Hippocampal formation (tissue), 2 donors: ENCODE measurements around the gene PNMA8C.

Source experiments
- DNase-seq, 2 donors: peaks; one replicate each; lab custom pipeline; 2025; lab: John Stamatoyannopoulos, UW

PNMA8C gene

DNA sequence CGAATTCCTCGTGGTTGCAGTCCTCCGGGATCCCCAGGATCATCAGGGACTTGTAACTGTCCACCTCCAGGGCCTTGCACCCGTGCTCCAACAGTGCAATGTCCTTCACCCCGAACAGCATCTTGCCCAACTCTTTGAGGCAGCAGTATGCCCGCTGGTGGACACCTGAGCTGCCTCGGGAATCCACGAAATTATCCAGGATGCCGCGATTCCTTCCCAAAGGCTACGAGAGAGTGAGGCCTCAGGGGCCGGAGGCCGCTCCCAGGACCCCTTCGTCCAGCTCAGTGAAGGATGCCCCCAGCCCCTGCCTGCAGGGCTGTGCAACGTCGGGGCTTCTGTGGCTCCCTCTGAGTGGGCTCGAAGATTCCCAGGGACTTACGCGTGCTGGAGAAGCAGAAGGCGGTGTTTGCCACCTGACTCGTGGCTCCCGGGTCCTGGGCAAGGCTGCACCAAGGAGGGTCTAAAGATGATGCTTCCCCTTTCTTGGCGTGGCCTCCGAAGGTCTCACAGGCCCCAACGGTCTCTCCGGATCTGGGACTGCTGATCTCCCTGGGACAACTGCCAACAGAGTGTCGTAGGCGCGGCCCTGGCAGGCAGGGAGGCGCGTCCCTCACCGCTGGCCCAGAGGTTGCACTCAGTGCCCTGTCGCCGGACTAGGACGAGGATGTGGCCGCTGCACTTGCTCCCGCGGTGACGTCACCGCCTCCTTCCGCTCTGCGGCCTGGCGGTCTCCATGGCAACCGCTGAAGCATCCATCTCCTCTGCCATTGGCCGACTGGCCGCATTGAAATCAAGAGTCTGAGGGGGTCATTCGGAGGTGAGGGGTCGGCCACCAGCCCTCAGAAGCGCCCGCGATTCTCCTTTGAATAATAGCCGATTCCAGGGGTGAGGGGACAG lies at the start of gene PNMA8C:
TSS of gene PNMA8C (minus strand) at position 698 of the 897 bp plus-strand sequence. CDS start at position 121, 577 bp downstream.
- peak; percentile 76 to 80 for DNase-seq

DNA sequence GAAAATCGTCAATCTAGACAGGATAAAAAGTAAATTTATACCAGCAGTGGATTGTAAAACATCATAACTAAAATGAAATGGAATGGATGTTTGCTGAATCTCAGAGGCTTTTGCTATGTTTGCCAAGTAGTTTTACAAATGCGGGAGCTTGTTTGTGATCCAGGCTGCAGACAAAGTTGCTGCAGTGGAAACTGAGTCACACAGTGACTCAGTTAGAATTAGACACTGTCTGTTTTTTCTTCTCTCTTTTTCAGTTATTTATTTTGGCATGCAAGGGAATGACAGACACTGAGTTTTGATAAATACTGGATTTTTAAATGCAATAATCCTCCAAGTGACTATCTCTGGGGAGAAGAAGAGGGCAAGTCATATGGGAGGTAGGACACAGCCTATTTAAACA lies 47.2 kb upstream of the PNMA8C start:
- no peak for DNase-seq

DNA sequence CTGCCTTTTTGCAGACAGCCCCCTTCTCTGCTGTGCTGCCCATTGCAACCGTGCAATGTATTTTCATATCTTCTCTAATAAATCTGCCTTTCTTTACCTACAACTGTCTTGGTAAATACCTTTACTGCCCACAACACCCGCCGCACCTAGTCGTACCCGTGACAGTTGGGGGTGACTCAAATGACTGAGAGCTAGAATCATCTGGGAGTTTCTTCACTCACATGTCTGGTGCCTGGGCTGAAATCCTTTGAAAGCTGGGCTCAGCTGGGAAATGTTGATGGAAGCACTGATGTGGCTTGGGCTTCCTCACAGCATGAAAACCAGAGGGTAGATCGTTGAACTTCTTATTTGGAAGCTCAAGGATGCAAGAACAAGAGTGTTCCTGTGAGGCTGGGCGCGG lies 45.5 kb upstream of the PNMA8C start:
- no peak for DNase-seq

DNA sequence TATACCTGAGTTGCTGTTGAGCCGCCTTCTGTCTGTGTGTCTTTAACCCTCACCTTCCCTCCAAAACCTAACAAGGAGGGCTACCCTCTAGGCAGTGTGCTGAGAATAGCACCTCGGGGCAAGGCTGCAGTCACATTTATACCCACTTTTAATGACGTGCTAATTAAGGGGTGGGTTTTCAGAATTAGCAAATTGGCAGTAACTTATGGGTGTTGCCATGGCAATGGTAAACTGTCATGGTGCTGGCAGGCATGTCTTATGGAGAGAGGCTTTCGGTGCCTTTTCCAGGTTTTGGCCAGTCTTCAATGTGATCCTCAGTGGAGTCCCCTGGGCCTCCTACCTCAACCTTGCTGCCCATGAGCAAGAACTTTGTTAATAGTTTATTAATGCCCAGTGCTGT lies 43.9 kb upstream of the PNMA8C start:
- DNase-seq, result no peak

DNA sequence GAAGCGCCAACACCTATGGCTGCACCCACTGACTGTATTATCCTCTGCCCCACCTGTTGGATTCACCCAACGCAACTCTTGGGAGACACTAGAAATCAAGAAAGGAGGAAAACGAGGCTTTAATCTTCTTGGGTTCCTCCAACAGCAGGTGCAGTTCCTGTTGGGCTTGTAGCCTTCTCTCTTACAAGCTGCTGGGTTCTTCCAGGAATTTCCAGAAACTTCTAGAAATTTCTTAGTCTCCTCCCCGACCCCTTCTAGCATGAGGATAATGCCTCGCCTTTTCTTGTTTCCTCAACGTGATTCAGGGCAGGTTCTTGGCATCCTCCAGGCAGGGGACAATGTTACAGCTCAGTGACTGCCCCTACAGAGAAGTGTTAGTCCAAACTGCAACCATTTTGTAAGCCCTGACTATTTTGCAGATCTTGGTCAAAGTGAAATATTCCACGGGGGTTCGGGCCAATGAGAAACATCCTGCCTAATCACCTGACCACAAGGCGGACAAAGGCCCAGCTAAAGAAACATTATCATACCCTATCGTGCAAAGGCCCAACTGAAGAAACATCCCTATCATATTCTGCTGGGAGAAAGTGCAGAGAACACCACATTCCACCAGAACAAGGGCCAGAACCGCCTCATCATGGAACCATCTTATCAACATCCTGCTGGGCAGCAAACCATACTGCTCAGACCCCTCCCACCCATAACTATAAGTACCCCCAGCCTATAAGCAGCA lies 43.2 kb upstream of the PNMA8C start:
- DNase-seq, result no peak

DNA sequence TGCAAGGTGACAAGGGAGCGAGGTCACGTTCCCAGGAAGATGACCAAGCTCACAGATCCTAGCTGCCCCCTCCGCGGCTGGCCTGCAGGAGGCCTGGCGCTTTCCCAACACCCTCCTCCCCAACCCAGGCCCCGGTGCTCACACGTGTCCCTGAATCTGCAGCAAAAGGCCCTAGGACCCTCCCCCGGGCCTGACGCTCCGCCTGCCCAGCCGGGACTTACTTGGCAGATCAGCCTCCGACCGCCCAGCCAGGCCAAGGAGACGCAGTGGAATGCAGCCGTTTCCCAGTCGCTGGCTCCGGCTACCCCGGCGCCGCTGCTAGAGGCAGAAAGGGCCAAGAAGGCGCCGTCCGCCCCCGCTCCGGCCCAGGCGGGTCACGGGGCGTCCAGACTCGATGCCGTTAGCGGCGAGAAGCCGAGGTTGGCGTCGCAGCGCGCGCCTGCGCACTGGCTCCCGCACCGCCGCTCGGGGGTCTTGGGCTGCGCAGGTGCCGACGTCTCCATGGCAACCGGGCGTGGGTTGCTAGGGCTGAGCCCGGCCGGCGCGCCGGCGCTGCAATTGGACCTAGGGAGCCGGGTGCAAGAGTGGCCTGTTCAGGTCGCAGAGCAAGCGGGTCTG lies 42.5 kb upstream of the PNMA8C start, which contains the start of gene PNMA8A:
TSS of gene PNMA8A (minus strand) at position 448 of the 618 bp plus-strand sequence. CDS start 528 bp downstream, outside the sequence.
- DNase-seq, result peak; percentile 40 to 71

DNA sequence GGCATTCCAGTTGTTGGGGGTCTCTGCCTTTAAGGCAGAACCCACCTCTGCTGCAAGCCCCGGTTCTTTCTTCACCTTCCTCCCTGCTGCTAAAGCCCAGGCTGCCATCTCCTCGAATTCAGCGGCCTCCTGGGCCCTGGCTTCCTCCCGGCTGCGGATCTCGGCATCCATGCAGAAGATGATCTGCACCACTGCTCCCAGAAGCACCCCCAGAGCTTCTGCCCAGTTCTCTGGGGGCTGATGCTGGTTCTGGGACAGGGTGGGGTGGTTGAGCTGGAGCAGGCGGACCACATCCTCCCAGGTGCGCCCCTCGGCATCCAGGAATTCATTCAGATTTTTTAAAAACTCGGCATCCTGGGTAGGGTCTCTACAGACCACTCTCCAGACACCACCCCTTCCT lies 41.6 kb upstream of the PNMA8C start:
- no peak for DNase-seq

DNA sequence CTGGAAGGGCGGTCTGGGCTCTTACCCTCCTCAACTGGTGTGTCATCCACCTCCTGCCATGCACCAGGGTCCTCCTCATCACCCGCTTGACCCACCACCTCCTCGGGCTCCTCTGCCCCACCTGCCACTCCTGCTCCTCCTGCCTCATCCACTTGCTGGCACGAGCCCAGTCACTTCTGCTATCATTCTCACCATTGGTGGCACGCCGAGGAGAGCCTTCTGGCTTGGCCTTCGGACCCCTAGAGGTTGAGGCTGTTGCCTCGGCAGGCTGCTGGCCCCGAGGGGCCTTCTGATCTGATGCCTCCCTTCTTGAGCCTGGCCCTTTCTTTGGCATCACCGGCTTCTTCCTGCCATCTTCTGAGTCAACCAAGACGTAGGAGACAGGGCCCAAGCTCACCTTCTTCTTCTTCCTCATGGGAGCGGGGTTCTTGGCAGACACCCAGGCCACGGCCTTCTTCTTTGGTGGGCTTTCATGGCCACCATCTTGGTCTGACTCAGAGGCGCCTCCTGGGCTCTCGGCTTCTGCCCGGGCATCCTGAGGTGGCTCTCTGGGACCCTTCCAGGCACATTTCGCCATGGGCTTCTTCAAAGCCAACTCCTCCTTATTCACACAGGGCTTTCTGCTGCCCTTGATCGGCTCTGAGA lies 40.9 kb upstream of the PNMA8C start:
- no peak for DNase-seq

DNA sequence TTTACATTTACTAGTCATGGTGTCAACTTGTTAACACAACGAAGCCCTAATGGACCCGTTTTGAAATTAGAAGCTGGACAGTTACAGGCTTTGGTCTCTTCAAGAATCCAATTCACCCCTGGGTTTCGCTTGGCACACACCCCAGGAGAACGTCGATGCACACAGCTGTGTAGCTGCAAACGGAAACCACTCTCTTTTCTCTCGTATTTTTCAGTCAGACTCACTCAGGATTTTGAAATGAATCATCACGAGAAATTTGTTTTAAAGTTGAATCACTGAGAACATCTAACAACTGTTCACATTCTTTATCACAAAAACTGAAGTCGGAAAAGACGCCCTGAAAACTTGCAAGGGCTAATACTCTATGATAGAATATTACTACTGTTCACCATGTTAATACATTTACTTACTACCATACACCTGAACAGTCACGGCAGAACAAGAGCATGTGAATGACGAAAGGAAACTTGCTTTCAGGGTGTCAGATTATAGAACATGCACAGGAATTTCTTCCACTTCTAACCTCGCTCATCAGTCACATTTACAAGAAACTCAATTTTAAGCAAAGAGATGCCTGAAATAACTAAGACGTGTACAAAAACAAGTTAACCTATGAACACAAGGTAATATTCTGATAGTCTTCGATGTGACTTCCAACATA lies 37.9 kb upstream of the PNMA8C start:
- no peak for DNase-seq

DNA sequence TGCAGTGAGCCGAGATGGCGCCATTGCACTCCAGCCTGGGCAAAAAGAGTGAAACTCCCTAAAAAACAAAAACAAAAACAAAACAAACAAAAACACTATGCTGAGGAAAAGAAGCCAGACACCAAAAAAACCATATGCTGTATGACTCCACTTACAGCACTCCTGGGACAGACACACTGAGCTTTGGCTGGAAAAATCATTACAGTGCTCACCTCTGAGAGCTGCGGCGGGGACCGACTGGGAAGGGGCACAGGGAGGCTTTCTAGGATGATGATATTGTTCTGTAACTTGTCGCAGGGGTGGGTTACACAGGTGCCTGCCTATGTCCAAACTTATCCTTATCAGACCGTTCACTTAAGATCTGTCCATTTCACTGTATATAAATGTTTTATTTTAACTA lies 34.8 kb upstream of the PNMA8C start:
- no peak for DNase-seq

DNA sequence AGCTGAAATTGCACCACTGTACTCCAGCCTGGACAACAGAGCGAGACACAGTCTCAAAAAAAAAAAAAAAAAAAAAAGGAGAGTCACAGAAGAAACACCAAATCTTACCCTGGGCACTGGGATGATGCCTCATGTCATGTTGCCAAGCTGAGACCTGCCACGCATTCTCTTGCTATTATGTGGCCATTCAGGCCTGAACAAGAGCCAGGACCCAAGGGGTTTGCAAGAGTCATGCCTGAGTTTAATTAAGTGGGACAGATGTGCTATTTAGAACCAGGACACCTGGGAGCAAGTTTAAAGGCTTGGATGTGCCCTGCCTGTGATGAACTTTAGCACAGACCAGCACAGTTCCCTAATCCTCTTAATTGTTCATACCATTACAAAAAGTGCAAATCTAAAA lies 32.8 kb upstream of the PNMA8C start:
- DNase-seq, result no peak

DNA sequence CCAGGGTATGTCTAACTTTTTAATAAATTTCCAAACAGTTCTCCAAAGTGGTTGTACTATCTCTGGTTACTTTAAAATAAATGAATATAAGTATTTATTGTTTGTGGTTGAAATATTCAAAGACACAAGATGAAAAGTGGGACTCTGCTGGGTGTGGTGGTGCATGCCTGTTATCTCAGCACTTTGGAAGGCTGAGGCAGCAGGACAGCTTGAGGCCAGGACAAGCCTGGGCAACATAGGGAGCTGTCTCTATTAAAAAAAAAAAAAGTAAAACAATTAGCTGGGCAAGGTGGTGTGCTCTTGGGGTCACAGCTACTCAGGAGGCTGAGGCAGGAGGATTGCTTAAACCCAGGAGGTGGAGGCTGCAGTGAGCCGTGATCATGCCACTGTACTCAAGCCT lies 32.2 kb upstream of the PNMA8C start:
- DNase-seq, result no peak

DNA sequence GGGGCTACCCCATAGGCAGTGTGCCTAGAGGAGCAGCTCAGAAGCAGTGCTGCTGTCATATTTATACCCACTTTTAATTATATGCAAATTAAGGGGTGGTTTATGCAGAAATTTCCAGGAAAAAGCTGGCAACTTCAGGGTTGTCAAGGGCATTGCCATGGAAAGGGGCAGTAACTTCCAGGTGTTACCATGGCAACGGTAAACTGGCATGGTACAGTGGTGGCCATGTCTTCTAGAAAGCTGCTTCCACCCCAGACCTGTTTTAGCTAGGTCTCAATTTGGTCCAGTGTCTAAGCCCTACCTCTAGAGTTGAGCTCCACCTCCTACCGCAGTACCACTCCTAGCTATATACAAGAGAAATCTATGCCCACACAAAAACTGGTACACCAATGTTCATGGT lies 31.3 kb upstream of the PNMA8C start:
- DNase-seq, result no peak

DNA sequence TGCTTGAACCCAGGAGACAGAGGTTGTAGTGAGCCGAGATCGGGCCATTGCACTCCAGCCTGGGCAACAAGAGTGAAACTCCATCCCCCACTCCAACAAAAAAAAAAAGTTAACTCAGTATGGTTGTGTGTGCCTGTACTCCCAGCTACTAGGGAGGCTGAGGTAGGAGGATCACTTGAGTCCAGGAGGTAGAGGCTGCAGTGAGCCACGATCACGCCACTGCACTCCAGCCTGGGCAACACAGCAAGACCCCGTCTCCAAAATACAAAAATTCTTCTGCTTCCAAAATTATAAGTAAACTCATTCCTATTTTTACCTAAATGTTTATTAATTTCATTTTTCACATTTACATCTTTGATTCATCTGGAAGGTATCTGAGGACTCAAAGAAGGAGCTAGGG lies 28.2 kb upstream of the PNMA8C start:
- DNase-seq, result no peak

DNA sequence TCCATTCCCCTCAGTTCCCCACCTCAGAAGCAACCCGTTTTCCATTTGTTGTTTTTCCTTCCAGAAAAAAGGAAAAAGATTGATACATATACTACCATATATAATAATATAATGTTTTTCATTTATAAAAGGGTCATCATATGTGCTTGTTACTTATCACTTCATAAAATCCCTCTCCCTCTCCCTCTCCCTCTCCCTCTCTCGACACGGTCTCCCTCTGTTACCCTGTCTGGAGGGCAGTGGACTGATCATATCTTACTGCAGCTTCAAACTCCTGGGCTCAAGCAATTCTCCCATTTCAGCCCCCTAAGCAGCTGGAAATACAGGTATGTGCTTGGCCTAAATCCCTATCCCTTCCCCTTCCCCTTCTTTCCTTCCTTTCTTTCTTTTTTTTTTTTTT lies 25.5 kb upstream of the PNMA8C start:
- no peak for DNase-seq

DNA sequence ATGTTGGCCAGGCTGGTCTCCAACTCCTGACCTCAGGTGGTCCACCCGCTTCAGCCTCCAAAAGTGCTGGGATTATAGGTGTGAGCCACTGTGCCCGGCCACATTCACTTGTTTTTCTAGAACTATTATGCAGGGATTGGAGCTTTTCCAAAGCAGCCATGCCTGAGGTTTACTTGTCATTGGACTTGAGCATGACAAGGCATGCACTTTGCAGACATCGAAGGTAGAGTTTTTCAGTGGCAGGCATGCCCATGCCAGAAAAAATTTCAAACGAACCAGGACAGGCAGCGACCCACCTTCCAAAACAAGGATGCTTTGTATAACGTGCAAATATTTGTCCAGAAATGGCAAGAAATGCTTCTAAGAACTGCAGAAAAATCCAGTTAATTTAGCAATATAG lies 24.9 kb upstream of the PNMA8C start:
- no peak for DNase-seq

DNA sequence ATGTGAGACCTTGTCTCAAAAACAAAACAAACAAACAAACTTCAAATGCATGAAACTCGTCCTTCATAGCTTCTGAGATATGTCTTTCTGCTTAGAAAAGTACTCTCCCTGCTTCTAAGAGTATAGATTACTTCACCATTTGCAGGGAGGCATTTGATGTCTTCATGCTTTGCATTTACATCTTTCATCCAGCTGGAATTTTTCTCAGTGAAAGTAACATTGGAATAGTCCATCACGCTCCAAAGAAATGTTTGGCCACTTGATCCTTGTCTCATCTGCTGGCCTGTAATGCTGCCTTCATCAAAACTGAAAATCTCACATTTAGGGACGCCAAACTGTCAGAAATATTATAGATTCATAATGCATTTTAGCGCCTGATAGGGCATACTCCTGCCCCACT lies 23.4 kb upstream of the PNMA8C start:
- DNase-seq, result no peak

DNA sequence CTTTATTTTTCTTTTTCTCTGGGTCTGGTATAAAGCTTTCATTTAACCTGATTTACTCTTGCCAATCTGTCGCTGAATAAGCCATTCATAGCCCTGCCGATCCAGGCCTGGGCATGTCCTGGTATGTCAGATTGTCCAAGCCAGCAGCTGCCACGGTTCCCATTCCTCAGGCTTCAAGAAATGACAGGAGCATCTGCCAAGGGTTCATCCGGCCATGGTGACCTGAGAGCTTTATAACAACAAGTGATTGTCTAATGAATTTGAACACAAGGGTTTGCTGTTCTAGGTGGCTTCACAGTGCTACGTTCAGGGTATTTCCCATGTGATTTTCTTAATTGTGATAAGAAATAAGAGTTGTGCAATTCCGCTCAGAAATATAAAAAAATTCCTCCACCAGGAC lies 22.6 kb upstream of the PNMA8C start:
- no peak for DNase-seq

DNA sequence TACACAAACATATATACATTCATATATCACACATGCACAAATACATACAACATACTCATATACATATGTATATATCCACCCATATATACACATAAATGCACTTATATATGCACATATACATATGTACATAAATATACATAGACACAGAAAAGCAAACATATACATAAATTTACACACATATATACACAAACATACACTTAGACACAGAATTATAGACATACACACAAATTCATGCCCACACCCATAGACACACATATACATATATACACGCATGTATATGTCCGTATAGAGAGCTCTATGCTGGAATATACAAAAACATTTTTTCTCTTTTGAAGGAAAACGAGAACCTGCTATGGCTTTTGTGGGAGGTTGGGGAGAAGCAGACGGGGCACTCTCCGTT lies 22.0 kb upstream of the PNMA8C start:
- no peak for DNase-seq

DNA sequence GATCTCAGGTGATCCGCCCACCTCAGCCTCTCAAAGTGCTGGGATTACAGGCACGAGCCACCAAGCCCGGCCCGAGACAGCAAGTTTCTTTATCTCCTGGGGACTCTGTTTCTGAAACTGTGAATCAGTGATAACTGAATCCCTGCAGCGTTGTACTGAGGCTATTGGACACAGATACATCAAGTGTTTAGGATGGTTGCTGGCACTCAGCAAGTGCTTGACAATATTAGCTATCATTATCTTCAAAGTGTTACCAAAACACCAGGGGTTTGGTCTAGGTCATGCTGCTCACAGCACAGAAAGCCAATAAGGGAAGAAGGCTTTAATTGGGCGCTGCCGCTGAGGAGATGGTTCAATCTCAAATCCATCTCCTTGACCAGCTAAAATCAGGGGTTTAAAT lies 20.5 kb upstream of the PNMA8C start:
- no peak for DNase-seq

DNA sequence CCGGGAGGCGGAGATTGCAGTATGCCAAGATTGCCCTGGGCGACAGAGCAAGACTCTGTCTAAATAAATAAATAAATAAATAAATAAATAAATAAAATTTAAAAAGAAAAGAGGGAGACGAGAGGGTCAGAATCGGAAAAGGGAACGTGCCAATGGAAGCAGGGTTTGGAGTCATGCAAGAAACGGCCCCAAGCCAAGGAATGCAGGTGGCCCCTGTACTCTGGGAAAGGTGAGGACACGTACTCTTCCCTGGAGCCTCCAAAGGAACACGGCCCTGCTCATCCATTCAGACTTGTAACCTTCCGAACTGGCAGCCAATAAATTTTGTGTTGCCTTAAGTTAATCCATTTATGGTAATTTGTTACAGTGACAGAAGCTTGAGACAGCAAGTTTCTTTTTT lies 19.9 kb upstream of the PNMA8C start:
- no peak for DNase-seq

DNA sequence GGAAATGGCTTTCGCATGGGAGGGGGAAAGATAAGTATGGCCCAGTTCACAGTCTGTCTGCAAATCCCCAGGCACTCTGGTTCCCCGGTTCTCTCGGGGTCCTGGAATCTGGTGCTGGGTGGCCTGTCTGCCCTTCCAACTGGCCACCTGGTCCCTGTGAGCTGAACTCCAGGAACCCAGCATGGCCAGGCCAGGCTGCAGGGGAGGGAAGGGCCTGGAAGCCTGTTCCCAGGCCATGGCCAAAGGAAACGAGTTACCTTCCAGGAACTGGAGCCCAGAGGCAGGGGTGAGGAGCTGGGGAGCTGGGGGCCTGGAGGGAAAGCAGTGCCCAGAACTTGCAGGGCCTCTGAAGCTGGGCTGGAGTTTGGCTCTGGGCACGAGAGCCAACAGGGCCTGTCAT lies 19.1 kb upstream of the PNMA8C start:
- DNase-seq, result no peak
